Hepatocyte (in vitro differentiated cells): ENCODE data around the gene PRKCSH. TPM values are rescaled to one million over a fixed set of nuclear protein-coding genes. Genes with fewer than 3 reads are reported as not detected.

Experiments
- DNase-seq: peaks from one replicate; pipeline ENCODE4 v3.0.0-alpha.2; 2016; ENCODE audit warnings: low spot score
- H2AFZ ChIP-seq: fragments of 200-600 bp; sonication (generic); 2 replicates; pipeline ENCODE4 v1.6.0; 2016; ENCODE audit warnings: antibody characterized with exemption, mild to moderate bottlenecking
- H3K27ac ChIP-seq: fragments of 200-600 bp; sonication (generic); 2 replicates; pipeline ENCODE4 v1.5.1; 2016; ENCODE audit warnings: mild to moderate bottlenecking
- H3K27me3 ChIP-seq: fragments of 200-600 bp; sonication (generic); 2 replicates; pipeline ENCODE4 v1.6.1; 2016
- H3K36me3 ChIP-seq: fragments of 200-600 bp; sonication (generic); replicated peaks from 2 replicates; pipeline ENCODE4 v1.5.1; 2016; ENCODE audit warnings: low read depth; ENCODE audit not compliant: insufficient read depth
- H3K4me1 ChIP-seq: fragments of 200-600 bp; sonication (generic); 2 replicates; pipeline ENCODE4 v1.5.1; 2016; ENCODE audit warnings: mild to moderate bottlenecking, moderate library complexity; ENCODE audit not compliant: insufficient read depth
- H3K4me2 ChIP-seq: fragments of 200-600 bp; sonication (generic); 2 replicates; pipeline ENCODE4 v1.6.0; 2016
- H3K4me3 ChIP-seq: fragments of 200-600 bp; sonication (generic); 2 replicates; pipeline ENCODE4 v1.5.1; 2016; ENCODE audit warnings: mild to moderate bottlenecking
- H3K79me2 ChIP-seq: fragments of 200-600 bp; sonication (generic); 2 replicates; pipeline ENCODE4 v1.6.0; 2017; ENCODE audit warnings: mild to moderate bottlenecking
- H3K9me2 ChIP-seq: fragments of 200-600 bp; sonication (generic); replicated peaks from 2 replicates; pipeline ENCODE4 v1.6.0; 2017; ENCODE audit warnings: mild to moderate bottlenecking; ENCODE audit not compliant: insufficient read depth
- H3K9me3 ChIP-seq: fragments of 200-600 bp; sonication (generic); 2 replicates; pipeline ENCODE4 v1.5.1; 2016; ENCODE audit warnings: low read depth, mild to moderate bottlenecking
- H4K20me1 ChIP-seq: fragments of 200-600 bp; sonication (generic); 2 replicates; pipeline ENCODE4 v1.6.0; 2016; ENCODE audit warnings: mild to moderate bottlenecking; ENCODE audit not compliant: insufficient read depth, poor library complexity, severe bottlenecking
- CTCF ChIP-seq: fragments of 200-600 bp; sonication (generic); IDR thresholded peaks from 2 replicates; pipeline ENCODE4 v1.5.1; 2016; ENCODE audit warnings: antibody characterized with exemption, mild to moderate bottlenecking; ENCODE audit not compliant: poor library complexity
- EZH2 ChIP-seq: fragments of 200-600 bp; sonication (generic); IDR thresholded peaks from 2 replicates; pipeline ENCODE4 v1.6.1; 2016; ENCODE audit warnings: antibody characterized with exemption, mild to moderate bottlenecking, borderline replicate concordance
- EZH2phosphoT487 ChIP-seq: fragments of 200-600 bp; sonication (generic); IDR thresholded peaks from one replicate; pipeline ENCODE4 v1.6.1; 2018; ENCODE audit warnings: antibody characterized with exemption, mild to moderate bottlenecking, low read depth, moderate library complexity; ENCODE audit not compliant: unreplicated experiment, severe bottlenecking
- WGBS: methylation state at CpG from one replicate; pipeline ENCODE4 v1.1.6; 2016; ENCODE audit warnings: low lambda C conversion rate; ENCODE audit errors: missing lambda C conversion rate; 5-methylcytosine and 5-hydroxymethylcytosine counted together
- polyA plus RNA-seq: library from polyadenylated mRNA; unstranded; fragments of >200 nt; fragmentation: Nextera tagmentation; extraction: Ambion mirVana; gene quantifications from 2 replicates; pipeline ENCODE4 v1.2.1, GENCODE V29; 2016
- total RNA-seq: library from RNA; depleted of rRNA; stranded (reverse); fragments of >200 nt; gene quantifications from 2 replicates; pipeline ENCODE4 v1.2.3, GENCODE V29; 2014

PRKCSH gene
- total and polyA plus RNA-seq, 2 experiments from 2014 or later, result 85.1 to 251 TPM

- Histone ChIP-seq H3K9me2 (no peaks in the 10 kb centered on the region), H4K20me1 (no peaks in the 10 kb centered on the region), H3K79me2 (no peaks in the 10 kb centered on the region), H2AFZ (no peak overlapping the region), H3K9me3 (no peaks in the 10 kb centered on the region), H3K4me2 (no peak overlapping the region), H3K27me3 (no peaks in the 10 kb centered on the region), H3K4me3 (no peak overlapping the region), H3K4me1 (no peaks in the 10 kb centered on the region), H3K36me3 (no peaks in the 10 kb centered on the region), H3K27ac (no peak overlapping the region)
- 79% methylated on average over 4 of the region's 4 CpGs for WGBS
- no peak for DNase-seq
- TF ChIP-seq EZH2phosphoT487 (no peak), CTCF (no peak), EZH2 (no peak)
These were observed 44.3 kb upstream of the PRKCSH start for GRCh38 chr19:11390933-11391680.

GRCh38 chr19:11397089-11397610, 38.3 kb upstream of the PRKCSH start:
- Histone ChIP-seq H3K9me3 (no peaks in the 10 kb centered on the region), H3K79me2 (no peaks in the 10 kb centered on the region), H2AFZ (no peak overlapping the region), H3K36me3 (no peaks in the 10 kb centered on the region), H3K4me2 (no peak overlapping the region), H4K20me1 (no peaks in the 10 kb centered on the region), H3K9me2 (no peaks in the 10 kb centered on the region), H3K4me1 (no peaks in the 10 kb centered on the region), H3K27me3 (no peaks in the 10 kb centered on the region), H3K4me3 (no peak overlapping the region), H3K27ac (no peak overlapping the region)
- WGBS, result 97% methylated on average over 21 of the region's 22 CpGs
- DNase-seq, result no peak
- TF ChIP-seq EZH2phosphoT487 (no peak), EZH2 (no peak), CTCF (no peak)

- no peaks in the 10 kb centered on the region for H3K9me2 ChIP-seq
- H3K9me3 ChIP-seq, result no peaks in the 10 kb centered on the region
- no peak for TF ChIP-seq EZH2
- no peak for TF ChIP-seq EZH2phosphoT487
- TF ChIP-seq CTCF, result no peak
- no peaks in the 10 kb centered on the region for H3K4me1 ChIP-seq
- 95% methylated on average over 9 of the region's 9 CpGs for WGBS
- DNase-seq, result no peak
- no peaks in the 10 kb centered on the region for H3K27me3 ChIP-seq
- no peak overlapping the region for H2AFZ ChIP-seq
- H3K27ac ChIP-seq, result no peak overlapping the region
- H3K4me3 ChIP-seq, result no peak overlapping the region
- no peaks in the 10 kb centered on the region for H4K20me1 ChIP-seq
- H3K79me2 ChIP-seq, result no peaks in the 10 kb centered on the region
- no peaks in the 10 kb centered on the region for H3K36me3 ChIP-seq
- H3K4me2 ChIP-seq, result no peak overlapping the region
These were observed 35.8 kb upstream of the PRKCSH start for GRCh38 chr19:11399667-11400066.
